K562 (cell line): ENCODE data around the gene GATA1. TPM values are rescaled to one million over a fixed set of nuclear protein-coding genes. Genes with fewer than 3 reads are reported as not detected.

Experiments
- ATF7 ChIP-seq: fragments of 450-650 bp; IDR thresholded peaks from 2 replicates; pipeline ENCODE4 v1.7.1; 2014; ENCODE audit warnings: mild to moderate bottlenecking, moderate library complexity
- C11orf30 ChIP-seq: fragments of 450-650 bp; IDR thresholded peaks from 2 replicates; pipeline ENCODE4 v1.6.1; 2016; ENCODE audit warnings: low read depth, mild to moderate bottlenecking
- CCAR2 ChIP-seq: fragments of 200-400 bp; formaldehyde crosslinking; IDR thresholded peaks from 2 replicates; pipeline ENCODE4 v1.6.1; 2017; ENCODE audit warnings: mild to moderate bottlenecking, low read depth, low read length
- DNMT1 ChIP-seq: fragments of 450-650 bp; IDR thresholded peaks from 2 replicates; pipeline ENCODE4 v1.6.1; 2016; ENCODE audit warnings: antibody characterized with exemption, mild to moderate bottlenecking
- ELF4 ChIP-seq: fragments of 450-650 bp; formaldehyde crosslinking; IDR thresholded peaks from 2 replicates; pipeline ENCODE4 v1.4.0; 2022; ENCODE audit warnings: missing genetic modification characterization
- FOXK1 ChIP-seq: sonication (generic); formaldehyde crosslinking; IDR thresholded peaks from 2 replicates; pipeline ENCODE4 v1.8.0; 2022; ENCODE audit warnings: missing genetic modification reagents, mild to moderate bottlenecking, borderline replicate concordance
- HMGN3 ChIP-seq: IDR thresholded peaks from 2 replicates; pipeline ENCODE4 v1.6.1; 2011; ENCODE audit warnings: borderline replicate concordance, low read depth, mild to moderate bottlenecking, mixed read lengths, low read length; ENCODE audit not compliant: insufficient read length; ENCODE audit errors: extremely low read depth
- IRF2 ChIP-seq: sonication (generic); formaldehyde crosslinking; IDR thresholded peaks from 2 replicates; pipeline ENCODE4 v1.8.1; 2022; ENCODE audit warnings: mild to moderate bottlenecking, missing genetic modification reagents
- MTA2 ChIP-seq: fragments of 450-650 bp; IDR thresholded peaks from 2 replicates; pipeline ENCODE4 v1.6.1; 2016; ENCODE audit warnings: low read depth
- POU5F1 ChIP-seq: fragments of 150-350 bp; IDR thresholded peaks from 2 replicates; pipeline ENCODE4 v1.6.1; 2014; ENCODE audit warnings: borderline replicate concordance, low read length, low read depth, mild to moderate bottlenecking; ENCODE audit not compliant: partially characterized antibody
- RCOR1 ChIP-seq, 2 experiments: IDR thresholded peaks; 2 replicates each; pipeline ENCODE4 v1.6.1; 2012; ENCODE audit warnings: low read depth in 2 of 2, low read length in 2 of 2, borderline replicate concordance in 1 of 2, improper control_type of control experiment in 1 of 2
- SETDB1 ChIP-seq: IDR thresholded peaks from one replicate; pipeline ENCODE4 v1.6.1; 2012; ENCODE audit warnings: low read length, control low read depth, inconsistent platforms
- SP1 ChIP-seq: sonication (generic); formaldehyde crosslinking; IDR thresholded peaks from 2 replicates; pipeline ENCODE4 v1.8.1; 2022; ENCODE audit warnings: mild to moderate bottlenecking, missing genetic modification reagents
- ZNF232 ChIP-seq: sonication (generic); formaldehyde crosslinking; IDR thresholded peaks from 2 replicates; pipeline ENCODE4 v1.8.0; 2022; ENCODE audit warnings: mild to moderate bottlenecking, missing genetic modification reagents
- polyA plus RNA-seq, 8 experiments: library from polyadenylated mRNA; depleted of rRNA in 4 of 8; stranded (reverse) in 5 of 8; unstranded in 3 of 8; fragments of >200 nt; fragmentation: Nextera tagmentation in 2 of 8; fragmentation: Illumina TruSeq in 1 of 8; extraction: Ambion mirVana in 2 of 8; extraction: Trizol in 1 of 8; gene quantifications; 2 replicates each; pipeline versions ENCODE4 v1.2.1 to v1.2.3, GENCODE V29; 2011 to 2014; ENCODE audit warnings: inconsistent platforms in 1 of 8, missing spikeins in 1 of 8
- total RNA-seq, 7 experiments: library from RNA; depleted of rRNA in 6 of 7; stranded (reverse); fragments of >200 nt in 6 of 7; fragmentation: Illumina TruSeq in 2 of 7; extraction: Trizol in 2 of 7; gene quantifications; 2 replicates each; pipeline versions ENCODE4 v1.2.1 to v1.2.3, GENCODE V29; 2011 to 2021; ENCODE audit warnings: low replicate concordance in 1 of 7
- TF ChIP-seq, protein P1 (sequence below): fragments of 250-450 bp; sonication (Bioruptor Pico); IDR thresholded peaks from 2 replicates; pipeline ENCODE4 v1.5.0; 2021
- TF ChIP-seq, protein P2 (sequence below), 2 experiments: fragments of 450-650 bp; IDR thresholded peaks; 2 replicates each; pipeline ENCODE4 v1.6.1; 2018; ENCODE audit warnings: mild to moderate bottlenecking in 2 of 2, low read depth in 1 of 2; ENCODE audit not compliant: partially characterized antibody in 2 of 2
- TF ChIP-seq, protein P3 (sequence below): fragments of 200-400 bp; formaldehyde crosslinking; IDR thresholded peaks from 2 replicates; pipeline ENCODE4 v1.6.1; 2017; ENCODE audit warnings: mild to moderate bottlenecking, low read depth, low read length, moderate library complexity
- TF ChIP-seq, protein P4 (sequence below), 3 experiments: fragments of 200-800 bp in 1 of 3; fragments of 250-450 bp in 1 of 3; fragments of 450-650 bp in 1 of 3; sonication (Bioruptor Pico) in 1 of 3; sonication (Bioruptor generic) in 1 of 3; formaldehyde crosslinking in 1 of 3; IDR thresholded peaks; 2 replicates each; pipeline versions ENCODE4 v1.6.1 to v1.8.0; 2016 to 2022; ENCODE audit warnings: mild to moderate bottlenecking in 2 of 3, missing genetic modification characterization in 2 of 3, missing compliant biosample characterization in 1 of 3, moderate library complexity in 1 of 3

The GATA1 gene
- total and polyA plus RNA-seq, 9 of the 15 experiments (the other 6 are each of a cell fraction or from before 2014, with no cell fraction given): 11.9 to 291 (median 116) TPM

DNA sequence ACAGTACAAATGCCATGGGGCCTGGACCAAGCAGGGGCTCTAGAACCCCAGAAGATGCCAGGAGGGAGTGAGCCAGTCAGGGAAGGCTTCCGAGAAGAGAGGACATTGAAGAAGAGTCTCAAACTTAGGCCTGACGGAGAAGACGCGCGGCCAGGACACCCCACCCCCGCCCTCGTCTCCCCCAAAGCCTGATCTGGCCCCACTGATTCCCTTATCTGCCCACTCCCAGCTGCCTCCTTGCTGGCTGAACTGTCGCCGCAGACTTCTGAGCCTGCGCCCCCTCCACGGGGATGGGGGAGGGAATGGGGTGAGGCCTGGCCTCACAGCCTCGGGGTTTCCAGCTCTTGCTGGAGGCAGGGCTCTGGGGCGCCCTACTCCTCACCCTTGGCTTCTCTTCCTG, 3.6 kb upstream of the GATA1 start (continued):
- TF ChIP-seq SETDB1 (no peak), HMGN3 (peak; percentile 100), ELF4 (CRISPR knock-in tag) (0 out of 2 replicates have a peak, but pooled peaks have one; percentile 27), RCOR1 (IDR thresholded peaks at IDR 0.05; ENCODE audit: borderline replicate concordance in 1 of 2, low read depth in 2 of 2, low read length in 2 of 2) (peak; percentile 73 to 95; a peak in 3 of 4 replicates), DNMT1 (no peak), SP1 (peak; percentile 17; the same call in 1 of the 2 replicates), ATF7 (0 out of 2 replicates have a peak, but pooled peaks have one; percentile 58), POU5F1 (no peak), IRF2 (CRISPR knock-in tag) (no peak), MTA2 (peak; percentile 95), FOXK1 (no peak), C11orf30 (no peak), ZNF232 (no peak), CCAR2 (no peak)
- TF ChIP-seq, protein P1, sequence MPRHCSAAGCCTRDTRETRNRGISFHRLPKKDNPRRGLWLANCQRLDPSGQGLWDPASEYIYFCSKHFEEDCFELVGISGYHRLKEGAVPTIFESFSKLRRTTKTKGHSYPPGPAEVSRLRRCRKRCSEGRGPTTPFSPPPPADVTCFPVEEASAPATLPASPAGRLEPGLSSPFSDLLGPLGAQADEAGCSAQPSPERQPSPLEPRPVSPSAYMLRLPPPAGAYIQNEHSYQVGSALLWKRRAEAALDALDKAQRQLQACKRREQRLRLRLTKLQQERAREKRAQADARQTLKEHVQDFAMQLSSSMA (CRISPR knock-in tag): no peak
- TF ChIP-seq, protein P2, sequence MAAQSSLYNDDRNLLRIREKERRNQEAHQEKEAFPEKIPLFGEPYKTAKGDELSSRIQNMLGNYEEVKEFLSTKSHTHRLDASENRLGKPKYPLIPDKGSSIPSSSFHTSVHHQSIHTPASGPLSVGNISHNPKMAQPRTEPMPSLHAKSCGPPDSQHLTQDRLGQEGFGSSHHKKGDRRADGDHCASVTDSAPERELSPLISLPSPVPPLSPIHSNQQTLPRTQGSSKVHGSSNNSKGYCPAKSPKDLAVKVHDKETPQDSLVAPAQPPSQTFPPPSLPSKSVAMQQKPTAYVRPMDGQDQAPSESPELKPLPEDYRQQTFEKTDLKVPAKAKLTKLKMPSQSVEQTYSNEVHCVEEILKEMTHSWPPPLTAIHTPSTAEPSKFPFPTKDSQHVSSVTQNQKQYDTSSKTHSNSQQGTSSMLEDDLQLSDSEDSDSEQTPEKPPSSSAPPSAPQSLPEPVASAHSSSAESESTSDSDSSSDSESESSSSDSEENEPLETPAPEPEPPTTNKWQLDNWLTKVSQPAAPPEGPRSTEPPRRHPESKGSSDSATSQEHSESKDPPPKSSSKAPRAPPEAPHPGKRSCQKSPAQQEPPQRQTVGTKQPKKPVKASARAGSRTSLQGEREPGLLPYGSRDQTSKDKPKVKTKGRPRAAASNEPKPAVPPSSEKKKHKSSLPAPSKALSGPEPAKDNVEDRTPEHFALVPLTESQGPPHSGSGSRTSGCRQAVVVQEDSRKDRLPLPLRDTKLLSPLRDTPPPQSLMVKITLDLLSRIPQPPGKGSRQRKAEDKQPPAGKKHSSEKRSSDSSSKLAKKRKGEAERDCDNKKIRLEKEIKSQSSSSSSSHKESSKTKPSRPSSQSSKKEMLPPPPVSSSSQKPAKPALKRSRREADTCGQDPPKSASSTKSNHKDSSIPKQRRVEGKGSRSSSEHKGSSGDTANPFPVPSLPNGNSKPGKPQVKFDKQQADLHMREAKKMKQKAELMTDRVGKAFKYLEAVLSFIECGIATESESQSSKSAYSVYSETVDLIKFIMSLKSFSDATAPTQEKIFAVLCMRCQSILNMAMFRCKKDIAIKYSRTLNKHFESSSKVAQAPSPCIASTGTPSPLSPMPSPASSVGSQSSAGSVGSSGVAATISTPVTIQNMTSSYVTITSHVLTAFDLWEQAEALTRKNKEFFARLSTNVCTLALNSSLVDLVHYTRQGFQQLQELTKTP (IDR thresholded peaks at IDR 0.05; ENCODE audit: low read depth in 1 of 2, partially characterized antibody in 2 of 2): peak in 1 of 2 experiments; percentile 23
- TF ChIP-seq, protein P3, sequence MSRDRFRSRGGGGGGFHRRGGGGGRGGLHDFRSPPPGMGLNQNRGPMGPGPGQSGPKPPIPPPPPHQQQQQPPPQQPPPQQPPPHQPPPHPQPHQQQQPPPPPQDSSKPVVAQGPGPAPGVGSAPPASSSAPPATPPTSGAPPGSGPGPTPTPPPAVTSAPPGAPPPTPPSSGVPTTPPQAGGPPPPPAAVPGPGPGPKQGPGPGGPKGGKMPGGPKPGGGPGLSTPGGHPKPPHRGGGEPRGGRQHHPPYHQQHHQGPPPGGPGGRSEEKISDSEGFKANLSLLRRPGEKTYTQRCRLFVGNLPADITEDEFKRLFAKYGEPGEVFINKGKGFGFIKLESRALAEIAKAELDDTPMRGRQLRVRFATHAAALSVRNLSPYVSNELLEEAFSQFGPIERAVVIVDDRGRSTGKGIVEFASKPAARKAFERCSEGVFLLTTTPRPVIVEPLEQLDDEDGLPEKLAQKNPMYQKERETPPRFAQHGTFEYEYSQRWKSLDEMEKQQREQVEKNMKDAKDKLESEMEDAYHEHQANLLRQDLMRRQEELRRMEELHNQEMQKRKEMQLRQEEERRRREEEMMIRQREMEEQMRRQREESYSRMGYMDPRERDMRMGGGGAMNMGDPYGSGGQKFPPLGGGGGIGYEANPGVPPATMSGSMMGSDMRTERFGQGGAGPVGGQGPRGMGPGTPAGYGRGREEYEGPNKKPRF: no peak
- TF ChIP-seq, protein P4, sequence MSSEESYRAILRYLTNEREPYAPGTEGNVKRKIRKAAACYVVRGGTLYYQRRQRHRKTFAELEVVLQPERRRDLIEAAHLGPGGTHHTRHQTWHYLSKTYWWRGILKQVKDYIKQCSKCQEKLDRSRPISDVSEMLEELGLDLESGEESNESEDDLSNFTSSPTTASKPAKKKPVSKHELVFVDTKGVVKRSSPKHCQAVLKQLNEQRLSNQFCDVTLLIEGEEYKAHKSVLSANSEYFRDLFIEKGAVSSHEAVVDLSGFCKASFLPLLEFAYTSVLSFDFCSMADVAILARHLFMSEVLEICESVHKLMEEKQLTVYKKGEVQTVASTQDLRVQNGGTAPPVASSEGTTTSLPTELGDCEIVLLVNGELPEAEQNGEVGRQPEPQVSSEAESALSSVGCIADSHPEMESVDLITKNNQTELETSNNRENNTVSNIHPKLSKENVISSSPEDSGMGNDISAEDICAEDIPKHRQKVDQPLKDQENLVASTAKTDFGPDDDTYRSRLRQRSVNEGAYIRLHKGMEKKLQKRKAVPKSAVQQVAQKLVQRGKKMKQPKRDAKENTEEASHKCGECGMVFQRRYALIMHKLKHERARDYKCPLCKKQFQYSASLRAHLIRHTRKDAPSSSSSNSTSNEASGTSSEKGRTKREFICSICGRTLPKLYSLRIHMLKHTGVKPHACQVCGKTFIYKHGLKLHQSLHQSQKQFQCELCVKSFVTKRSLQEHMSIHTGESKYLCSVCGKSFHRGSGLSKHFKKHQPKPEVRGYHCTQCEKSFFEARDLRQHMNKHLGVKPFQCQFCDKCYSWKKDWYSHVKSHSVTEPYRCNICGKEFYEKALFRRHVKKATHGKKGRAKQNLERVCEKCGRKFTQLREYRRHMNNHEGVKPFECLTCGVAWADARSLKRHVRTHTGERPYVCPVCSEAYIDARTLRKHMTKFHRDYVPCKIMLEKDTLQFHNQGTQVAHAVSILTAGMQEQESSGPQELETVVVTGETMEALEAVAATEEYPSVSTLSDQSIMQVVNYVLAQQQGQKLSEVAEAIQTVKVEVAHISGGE (CRISPR knock-in tag; IDR thresholded peaks at IDR 0.05): peak in 1 of 3 experiments; percentile 80; a peak in 2 of 6 replicates
